ENCODE measurements around the gene ADK. TPM values are rescaled to one million over a fixed set of nuclear protein-coding genes. Genes with fewer than 3 reads are reported as not detected.

Gene ADK
- total and polyA plus RNA-seq, 2 of the 13 experiments (the other 11 are each of a cell fraction or from before 2014, with no cell fraction given) = 48.6 to 79.1 TPM

DNA sequence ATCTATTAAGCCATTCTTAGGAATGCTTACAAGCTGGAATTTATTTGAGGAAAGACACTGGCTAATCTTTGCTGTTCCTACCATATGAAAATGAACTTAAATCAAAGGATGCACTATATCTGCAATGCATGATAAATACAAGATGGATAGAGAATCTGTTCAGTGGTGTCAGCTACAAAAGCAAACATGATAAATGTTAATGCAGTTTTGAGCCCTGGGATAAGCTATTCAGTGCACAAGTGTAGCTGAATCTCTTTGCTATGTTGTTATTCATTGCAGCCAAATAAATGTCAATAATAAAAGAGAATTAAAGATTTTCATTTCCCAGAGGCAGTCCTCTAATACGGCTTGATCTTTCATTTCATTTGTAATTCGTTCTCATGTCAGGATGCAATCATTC, 451.6 kb downstream of the ADK start (continued):
- TF ChIP-seq, protein P1, sequence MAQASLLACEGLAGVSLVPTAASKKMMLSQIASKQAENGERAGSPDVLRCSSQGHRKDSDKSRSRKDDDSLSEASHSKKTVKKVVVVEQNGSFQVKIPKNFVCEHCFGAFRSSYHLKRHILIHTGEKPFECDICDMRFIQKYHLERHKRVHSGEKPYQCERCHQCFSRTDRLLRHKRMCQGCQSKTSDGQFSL (CRISPR knock-in tag; IDR thresholded peaks at IDR 0.05) = no peak
- TF ChIP-seq NCOA2 (CRISPR knock-in tag; IDR thresholded peaks at IDR 0.05) = no peak
- TF ChIP-seq CENPT (CRISPR knock-in tag; IDR thresholded peaks at IDR 0.05; ENCODE audit: low read depth) = no peak
- TF ChIP-seq CTCF (CRISPR knock-in tag; IDR thresholded peaks at IDR 0.05) = no peak
- no peak for TF ChIP-seq NKX3-1 (CRISPR knock-in tag; IDR thresholded peaks at IDR 0.05)
- no peak for TF ChIP-seq SMAD9 (CRISPR knock-in tag; IDR thresholded peaks at IDR 0.05)

GRCh38 chr10:74610299-74610698, 459.3 kb downstream of the ADK start:
- no peaks in the 10 kb centered on the region for H3K27me3 ChIP-seq (ENCODE audit: control insufficient read depth in 1 of 2, insufficient read depth in 2 of 2, low read length in 2 of 2)
- no peak overlapping the region for H3K9ac ChIP-seq (ENCODE audit: insufficient read depth, low read depth, low read length)
- H2AFZ ChIP-seq (ENCODE audit: low read length) = no peak overlapping the region
- H3K27ac ChIP-seq (ENCODE audit: extremely low read length, insufficient read depth, low read length) = no peak overlapping the region
- H3K4me1 ChIP-seq (ENCODE audit: insufficient read depth, low read length) = no peaks in the 10 kb centered on the region
- 0 out of 5 replicates have a peak, but pooled peaks cover 0 to 4% of the 10 kb centered on the region in 2 experiments for H3K36me3 ChIP-seq (replicated peaks in 1 of 2; ENCODE audit: control insufficient read depth in 1 of 2, insufficient read depth in 2 of 2, low read length in 2 of 2)
- H3K9me3 ChIP-seq (ENCODE audit: low read length) = no peaks in the 10 kb centered on the region
- H3K4me3 ChIP-seq (replicated peaks in 1 of 3; ENCODE audit: insufficient read depth in 1 of 3, low read depth in 2 of 3, low read length in 3 of 3) = no peak overlapping the region
- CTCF ChIA-PET (ENCODE audit: low intra/inter-chr PET ratio, low total read pairs) = no interaction called here
- DNase-seq (ENCODE audit: low spot score) (no peak), FAIRE-seq (no peak), ATAC-seq (no peak)
- TF ChIP-seq NCOA2 (CRISPR knock-in tag; IDR thresholded peaks at IDR 0.05) = no peak
- 0 out of 2 replicates have a peak, but pooled peaks have one; percentile 11 for TF ChIP-seq CEBPB (IDR thresholded peaks at IDR 0.05; ENCODE audit: borderline replicate concordance, low read depth, low read length)
- TF ChIP-seq, protein P2, sequence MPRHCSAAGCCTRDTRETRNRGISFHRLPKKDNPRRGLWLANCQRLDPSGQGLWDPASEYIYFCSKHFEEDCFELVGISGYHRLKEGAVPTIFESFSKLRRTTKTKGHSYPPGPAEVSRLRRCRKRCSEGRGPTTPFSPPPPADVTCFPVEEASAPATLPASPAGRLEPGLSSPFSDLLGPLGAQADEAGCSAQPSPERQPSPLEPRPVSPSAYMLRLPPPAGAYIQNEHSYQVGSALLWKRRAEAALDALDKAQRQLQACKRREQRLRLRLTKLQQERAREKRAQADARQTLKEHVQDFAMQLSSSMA (CRISPR knock-in tag; IDR thresholded peaks at IDR 0.05) = no peak
- POLR2A ChIA-PET = no interaction called here
- in situ Hi-C loops (cut with HindIII; ENCODE audit: extremely low pct_ligation_motif_present, low pct_unique_long_range_greater_than_20kb) = no loop called here
- H3K4me2 ChIP-seq (ENCODE audit: low read depth, low read length) = no peak overlapping the region
- no TSS peak for BruUV-seq (replicated peaks)
- H3K79me2 ChIP-seq (ENCODE audit: insufficient read depth, low read length) = no peaks in the 10 kb centered on the region
- H4K20me1 ChIP-seq (ENCODE audit: insufficient read depth, low read length) = no peaks in the 10 kb centered on the region
- intact Hi-C loops (cut with micrococcal nuclease; ENCODE audit: unreplicated experiment) = no loop called here
